ENCODE results near the gene CAP2.
"Not testable (repeated sequence)": the region's sequence is repeated elsewhere in the genome, so short reads cannot be mapped to it uniquely, and the experiment has no call there.

Gene CAP2

GRCh38 chr6:17581282-17581681, 187.9 kb downstream of the CAP2 start:
- DNase-seq (ENCODE audit: low spot score) = not testable (repeated sequence)

GRCh38 chr6:17583811-17584210, 190.4 kb downstream of the CAP2 start:
- no peak for DNase-seq (ENCODE audit: low spot score)

GRCh38 chr6:17584241-17584803, 190.9 kb downstream of the CAP2 start:
- no peak for DNase-seq (ENCODE audit: low spot score)

GRCh38 chr6:17585766-17586490, 192.5 kb downstream of the CAP2 start:
- DNase-seq (ENCODE audit: low spot score) = no peak

- DNase-seq (ENCODE audit: low spot score) = not testable (repeated sequence)
These were observed 193.2 kb downstream of the CAP2 start for GRCh38 chr6:17586623-17587022.

GRCh38 chr6:17588011-17588410, 194.6 kb downstream of the CAP2 start:
- no peak for DNase-seq (ENCODE audit: low spot score)

GRCh38 chr6:17589406-17590096, 196.2 kb downstream of the CAP2 start:
- DNase-seq (ENCODE audit: low spot score) = no peak

GRCh38 chr6:17591287-17591686, 197.9 kb downstream of the CAP2 start:
- DNase-seq (ENCODE audit: low spot score) = no peak

- DNase-seq (ENCODE audit: low spot score) = no peak
These were observed 199.9 kb downstream of the CAP2 start for GRCh38 chr6:17593246-17593645.

GRCh38 chr6:17596085-17596484, 202.7 kb downstream of the CAP2 start:
- no peak for DNase-seq (ENCODE audit: low spot score)

- DNase-seq (ENCODE audit: low spot score) = peak; percentile 95
These were observed 206.6 kb downstream of the CAP2 start, which contains the start of gene FAM8A1 for GRCh38 chr6:17599877-17600526. Gene FAM8A1 (plus strand): TSS chr6:17600302. CDS start chr6:17600410, 108 bp downstream.

- peak; percentile 69 for DNase-seq (ENCODE audit: low spot score)
These were observed 207.4 kb downstream of the CAP2 start for GRCh38 chr6:17600527-17601385.

- no peak for DNase-seq (ENCODE audit: low spot score)
These were observed 207.9 kb downstream of the CAP2 start for GRCh38 chr6:17601386-17601703.

- no peak for DNase-seq (ENCODE audit: low spot score)
These were observed 209.5 kb downstream of the CAP2 start for GRCh38 chr6:17602888-17603287.

- no peak for DNase-seq (ENCODE audit: low spot score)
These were observed 213.2 kb downstream of the CAP2 start for GRCh38 chr6:17606606-17607005.

Measured in ecto neural progenitor cell (in vitro differentiated cells).